CD4-positive, alpha-beta T cell (primary cell): ENCODE results near the gene RCOR2. TPM values are rescaled to one million over a fixed set of nuclear protein-coding genes. Genes with fewer than 3 reads are reported as not detected.

Experiments used
- ATAC-seq: fragments of 200-7000 bp; cut with Tn5 transposase; one replicate; pipeline ENCODE4 v1.10.0; 2022; ENCODE audit warnings: mild to moderate bottlenecking; ENCODE audit not compliant: poor library complexity
- CTCF ChIA-PET: fragments of 350-600 bp; sonication (Branson Sonifier 250); formaldehyde crosslinking; loops from one replicate; lab custom pipeline; 2021; ENCODE audit warnings: antibody characterized with exemption, inconsistent platforms; lab: Charles Lee
- POLR2A ChIA-PET: fragments of 350-600 bp; sonication (Branson Sonifier 250); formaldehyde crosslinking; loops from one replicate; lab custom pipeline; 2021; ENCODE audit warnings: antibody characterized with exemption, inconsistent platforms; lab: Charles Lee
- DNase-seq, 14 experiments: peaks; one replicate each; pipeline ENCODE4 v3.0.0-alpha.2; 2013 to 2020; ENCODE audit warnings: mixed read lengths in 2 of 14
- H3K27ac ChIP-seq, 2 donors: one replicate each; pipeline versions ENCODE4 v1.5.1 to v1.7.0; 2013; ENCODE audit warnings: low read length in 2 of 2, low read depth in 1 of 2, mild to moderate bottlenecking in 1 of 2
- H3K27me3 ChIP-seq, 2 experiments: 1 replicate in 1 of 2; 2 replicates in 1 of 2; pipeline versions ENCODE4 v1.6.1 to v1.7.0; 2013; ENCODE audit warnings: low read length in 2 of 2, control low read depth in 1 of 2, mild to moderate bottlenecking in 1 of 2, moderate library complexity in 1 of 2; ENCODE audit not compliant: insufficient read depth in 2 of 2, control insufficient read depth in 1 of 2
- H3K36me3 ChIP-seq: one replicate; pipeline ENCODE4 v1.6.1; 2013; ENCODE audit warnings: low read length, control low read depth; ENCODE audit not compliant: insufficient read depth
- H3K4me1 ChIP-seq: one replicate; pipeline ENCODE4 v1.6.1; 2013; ENCODE audit warnings: low read length, control low read depth; ENCODE audit not compliant: insufficient read depth
- H3K4me3 ChIP-seq: one replicate; pipeline ENCODE4 v1.5.1; 2013; ENCODE audit warnings: mild to moderate bottlenecking, low read length, moderate library complexity
- H3K9me3 ChIP-seq, 2 experiments: 1 replicate in 1 of 2; 2 replicates in 1 of 2; pipeline versions ENCODE4 v1.6.1 to v1.7.0; 2013; ENCODE audit warnings: low read length in 2 of 2, mild to moderate bottlenecking in 2 of 2, control low read depth in 1 of 2, moderate library complexity in 1 of 2; ENCODE audit not compliant: control insufficient read depth in 1 of 2, insufficient read depth in 1 of 2
- H3K27ac Mint-ChIP-seq: one replicate; pipeline ENCODE4 v1.8.0; 2020; ENCODE audit warnings: mixed read lengths
- H3K27me3 Mint-ChIP-seq: one replicate; pipeline ENCODE4 v1.8.0; 2021; ENCODE audit warnings: mixed read lengths
- H3K36me3 Mint-ChIP-seq: one replicate; pipeline ENCODE4 v1.8.0; 2021; ENCODE audit warnings: low read depth, mixed read lengths
- H3K4me1 Mint-ChIP-seq: one replicate; pipeline ENCODE4 v1.8.0; 2021; ENCODE audit warnings: low read depth, mixed read lengths
- H3K4me3 Mint-ChIP-seq: one replicate; pipeline ENCODE4 v1.8.0; 2020; ENCODE audit warnings: mild to moderate bottlenecking, mixed read lengths
- H3K9me3 Mint-ChIP-seq: one replicate; pipeline ENCODE4 v1.8.0; 2020; ENCODE audit warnings: mixed read lengths
- intact Hi-C, 2 experiments: fragments of 100-400 bp; cut with DNase I in 1 of 2; cut with micrococcal nuclease in 1 of 2; formaldehyde crosslinking; loops; one replicate each; pipeline versions ENCODE4 v1.15.1 to v1.9.0; 2023 to 2025; cut with DNase I, micrococcal nuclease
- total RNA-seq, 174 experiments: library from RNA in 2 of 174; stranded (reverse) in 2 of 174; gene quantifications; one replicate each; pipeline ENCODE4 v1.2.3 and lab custom pipeline; 2021 to 2026
- TF ChIP-seq, protein P1 (sequence below): fragments of 200-600 bp; IDR thresholded peaks from one replicate; pipeline ENCODE4 v1.8.0; 2022; ENCODE audit warnings: antibody characterized with exemption, mild to moderate bottlenecking

The RCOR2 gene
- total RNA-seq, 2 experiments from 2014 or later, result not detected

DNA sequence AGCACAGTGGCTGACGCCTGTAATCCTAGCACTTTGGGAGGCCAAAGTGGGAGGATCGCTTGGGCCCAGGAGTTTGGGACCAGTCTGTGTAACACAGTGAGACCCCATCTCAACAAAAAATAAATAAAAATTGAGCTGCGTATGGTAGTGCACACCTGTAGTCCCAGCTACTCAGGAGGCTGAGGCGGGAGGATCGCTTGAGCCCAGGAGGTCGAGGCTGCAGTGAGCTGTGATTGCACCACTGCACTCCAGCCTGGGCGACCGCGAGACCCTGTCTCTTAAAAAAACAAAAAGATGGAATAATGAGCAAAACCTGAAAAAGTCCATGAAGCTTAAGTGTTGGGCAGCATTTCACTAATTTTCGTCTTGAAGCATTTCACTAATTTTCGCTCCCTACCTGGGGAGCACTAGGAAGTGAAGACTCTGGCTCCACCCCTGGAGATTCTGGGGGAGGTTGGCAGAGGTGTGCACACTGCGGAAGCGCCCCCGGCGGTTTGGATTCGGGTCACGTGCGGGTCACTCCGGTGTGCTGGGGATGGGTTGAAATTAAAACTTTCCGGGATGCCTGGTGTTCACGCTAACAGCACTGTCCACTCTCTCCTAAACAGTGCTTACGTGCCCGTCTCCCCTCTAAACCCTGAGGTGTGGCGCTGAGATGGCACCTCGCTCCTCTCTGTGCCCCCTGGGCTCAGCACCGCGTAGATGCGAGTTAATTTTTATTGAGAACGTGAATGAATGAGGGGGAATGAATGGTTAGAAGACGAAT lies 20.9 kb upstream of the RCOR2 start:
- Histone ChIP-seq H3K4me1 (peaks cover 23% of the 10 kb centered on the region), H3K4me3 (peak overlapping the region; percentile 80), H3K27me3 (no peaks in the 10 kb centered on the region), H3K36me3 (peaks cover 5% of the 10 kb centered on the region), H3K9me3 (no peaks in the 10 kb centered on the region), H3K27ac (peak overlapping the region; percentile 44 to 68)
- POLR2A ChIA-PET, result interaction anchor here (1.5 kb wide), 1 partner anchor 100 kb away, joined by 12 read pairs; the partner anchor contains the start of gene MARK2
- CTCF ChIA-PET, result interaction anchor here (1.5 to 2.1 kb wide), 2 partner anchors 8 to 17 kb away, joined by 4 to 7 read pairs; no protein-coding TSS in a partner anchor
- H3K27me3 Mint-ChIP-seq, result no peaks in the 10 kb centered on the region
- H3K27ac Mint-ChIP-seq, result peak overlapping the region; percentile 45
- DNase-seq (peak in 2 of 14 experiments; percentile 31 to 53), ATAC-seq (peak; percentile 10)
- TF ChIP-seq, protein P1, sequence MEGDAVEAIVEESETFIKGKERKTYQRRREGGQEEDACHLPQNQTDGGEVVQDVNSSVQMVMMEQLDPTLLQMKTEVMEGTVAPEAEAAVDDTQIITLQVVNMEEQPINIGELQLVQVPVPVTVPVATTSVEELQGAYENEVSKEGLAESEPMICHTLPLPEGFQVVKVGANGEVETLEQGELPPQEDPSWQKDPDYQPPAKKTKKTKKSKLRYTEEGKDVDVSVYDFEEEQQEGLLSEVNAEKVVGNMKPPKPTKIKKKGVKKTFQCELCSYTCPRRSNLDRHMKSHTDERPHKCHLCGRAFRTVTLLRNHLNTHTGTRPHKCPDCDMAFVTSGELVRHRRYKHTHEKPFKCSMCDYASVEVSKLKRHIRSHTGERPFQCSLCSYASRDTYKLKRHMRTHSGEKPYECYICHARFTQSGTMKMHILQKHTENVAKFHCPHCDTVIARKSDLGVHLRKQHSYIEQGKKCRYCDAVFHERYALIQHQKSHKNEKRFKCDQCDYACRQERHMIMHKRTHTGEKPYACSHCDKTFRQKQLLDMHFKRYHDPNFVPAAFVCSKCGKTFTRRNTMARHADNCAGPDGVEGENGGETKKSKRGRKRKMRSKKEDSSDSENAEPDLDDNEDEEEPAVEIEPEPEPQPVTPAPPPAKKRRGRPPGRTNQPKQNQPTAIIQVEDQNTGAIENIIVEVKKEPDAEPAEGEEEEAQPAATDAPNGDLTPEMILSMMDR, result no peak
- peaks cover 26% of the 10 kb centered on the region for H3K4me1 Mint-ChIP-seq
- intact Hi-C loops, result loop anchor here (2.0 to 5.0 kb wide), 4 partner anchors 23 to 256 kb away; partner anchors contain the start of genes COX8A (in 1 of the 2), MARK2 (in 1 of the 2) and RTN3 (in 1 of the 2)
- peak overlapping the region; percentile 88 for H3K4me3 Mint-ChIP-seq
- H3K36me3 Mint-ChIP-seq, result no peaks in the 10 kb centered on the region
- no peaks in the 10 kb centered on the region for H3K9me3 Mint-ChIP-seq

DNA sequence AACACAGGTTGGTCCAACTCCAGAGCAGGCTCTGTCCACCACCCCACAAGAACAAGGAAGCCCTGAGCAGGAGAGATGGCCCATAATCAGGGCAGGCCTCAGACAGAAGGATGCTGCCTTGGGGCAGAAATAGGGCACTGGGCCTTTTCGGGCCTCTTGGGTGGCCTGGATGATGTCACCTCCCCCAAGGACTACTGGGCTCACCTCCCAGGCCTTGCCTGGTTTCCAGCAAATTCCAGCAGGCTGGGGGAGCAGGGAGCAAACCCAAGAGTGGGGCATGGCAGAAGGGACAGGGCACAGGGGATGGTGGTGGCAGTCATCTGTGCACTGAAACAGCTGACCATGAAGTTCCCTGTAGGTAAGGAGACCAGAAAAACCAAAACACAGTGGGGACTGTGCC lies 16.5 kb upstream of the RCOR2 start:
- ATAC-seq (no peak), DNase-seq (no peak)
- peaks cover 8% of the 10 kb centered on the region for H3K4me1 ChIP-seq
- H3K4me3 ChIP-seq, result no peak overlapping the region
- Mint-ChIP-seq H3K27ac (no peak overlapping the region), H3K36me3 (no peaks in the 10 kb centered on the region), H3K4me3 (no peak overlapping the region), H3K4me1 (peaks cover 5% of the 10 kb centered on the region), H3K9me3 (no peaks in the 10 kb centered on the region), H3K27me3 (no peaks in the 10 kb centered on the region)
- H3K36me3 ChIP-seq, result no peaks in the 10 kb centered on the region
- no peaks in the 10 kb centered on the region for H3K27me3 ChIP-seq
- TF ChIP-seq, protein P1, result no peak
- POLR2A ChIA-PET, result no interaction called here
- no peaks in the 10 kb centered on the region for H3K9me3 ChIP-seq
- intact Hi-C loops, result no loop called here
- CTCF ChIA-PET, result no interaction called here
- no peak overlapping the region for H3K27ac ChIP-seq

DNA sequence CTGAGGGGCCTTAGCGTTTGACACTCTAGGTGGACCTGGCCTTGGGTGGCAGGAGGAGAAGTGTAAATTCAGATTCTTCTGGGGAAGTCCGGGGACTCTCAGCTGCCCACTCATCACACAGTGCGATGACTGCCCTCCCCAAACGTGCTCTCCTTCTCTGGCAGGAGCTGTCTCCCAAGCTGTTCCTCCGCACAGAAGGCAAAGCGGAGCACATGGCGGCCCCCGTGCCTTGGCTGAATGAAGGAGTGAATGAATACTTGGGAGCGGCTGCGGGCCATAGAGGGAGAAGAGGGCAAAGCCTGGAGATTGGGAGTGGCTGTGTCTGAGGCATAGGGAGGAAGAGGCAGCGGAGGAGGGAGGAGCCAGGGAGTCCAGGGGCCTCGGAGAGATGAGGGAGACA lies 14.9 kb upstream of the RCOR2 start:
- H3K27me3 ChIP-seq, result no peaks in the 10 kb centered on the region
- no peak overlapping the region for H3K27ac ChIP-seq
- ChIA-PET POLR2A (no interaction called here), CTCF (no interaction called here)
- Mint-ChIP-seq H3K36me3 (no peaks in the 10 kb centered on the region), H3K4me3 (no peak overlapping the region), H3K27ac (no peak overlapping the region), H3K9me3 (no peaks in the 10 kb centered on the region), H3K4me1 (no peaks in the 10 kb centered on the region), H3K27me3 (no peaks in the 10 kb centered on the region)
- H3K4me3 ChIP-seq, result no peak overlapping the region
- H3K9me3 ChIP-seq, result no peaks in the 10 kb centered on the region
- no peaks in the 10 kb centered on the region for H3K4me1 ChIP-seq
- ATAC-seq (no peak), DNase-seq (no peak)
- H3K36me3 ChIP-seq, result no peaks in the 10 kb centered on the region
- TF ChIP-seq, protein P1, result no peak
- intact Hi-C loops, result no loop called here
